ENCODE measurements around the gene KLF3. TPM values are rescaled to one million over a fixed set of nuclear protein-coding genes. Genes with fewer than 3 reads are reported as not detected.

KLF3 gene
- total and polyA plus RNA-seq, 2 of the 4 experiments (the other 2 are of a cell fraction), result 8.2 to 12.6 TPM

DNA sequence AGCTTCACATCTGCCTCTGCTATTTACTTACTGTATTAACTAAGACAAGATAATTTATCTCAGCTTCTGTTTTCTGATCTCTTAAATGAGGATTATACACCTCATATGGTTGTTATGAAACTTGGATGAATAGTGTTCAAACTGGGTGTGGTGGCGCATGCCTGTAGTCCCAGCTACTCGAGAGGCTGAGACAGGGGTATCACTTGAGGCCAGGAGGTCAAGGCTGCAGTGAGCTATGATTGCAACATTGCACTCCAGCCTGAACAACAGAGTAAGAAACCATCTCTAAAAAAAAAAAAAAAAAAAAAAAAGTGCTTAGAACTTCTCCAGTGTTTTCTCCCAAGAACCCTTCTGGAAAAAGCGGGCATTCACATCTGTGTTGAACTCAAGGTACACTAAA, 19.8 kb upstream of the KLF3 start:
- Histone ChIP-seq H3K4me3 (ENCODE audit: insufficient read depth, low read depth, low read length) (no peak overlapping the region), H4K8ac (ENCODE audit: low read depth in 2 of 2, low read length in 2 of 2) (no peak overlapping the region), H2BK120ac (ENCODE audit: low read depth, low read length) (no peak overlapping the region), H4K20me1 (ENCODE audit: insufficient read depth, low read length) (no peaks in the 10 kb centered on the region), H3K79me1 (ENCODE audit: low read depth in 1 of 2, low read length in 2 of 2) (no peaks in the 10 kb centered on the region), H4K5ac (ENCODE audit: low read depth, low read length) (no peak overlapping the region), H3K27me3 (ENCODE audit: control insufficient read depth, insufficient read depth, low read length) (peaks cover 7% of the 10 kb centered on the region; the same call in 1 of the 2 replicates), H4K91ac (ENCODE audit: insufficient read depth, low read depth, low read length) (no peak overlapping the region), H2BK15ac (ENCODE audit: low read depth, low read length) (no peak overlapping the region), H3K14ac (replicated peaks; ENCODE audit: low read depth, low read length) (no peak overlapping the region), H3K56ac (ENCODE audit: extremely low read depth, insufficient read depth, low read length) (no peak overlapping the region), H2AK9ac (replicated peaks; ENCODE audit: low read depth, low read length, poor library complexity) (no peak overlapping the region), H3K18ac (ENCODE audit: low read depth, low read length) (no peak overlapping the region), H3K4me1 (ENCODE audit: control insufficient read depth, insufficient read depth, low read length) (no peaks in the 10 kb centered on the region), H3K23ac (ENCODE audit: low read depth, low read length) (no peak overlapping the region), H3K27ac (ENCODE audit: insufficient read depth, low read length) (no peak overlapping the region), H3K36me3 (ENCODE audit: control insufficient read depth, insufficient read depth, low read length) (no peaks in the 10 kb centered on the region), H2BK20ac (ENCODE audit: low read depth, low read length) (no peak overlapping the region), H3K9me3 (ENCODE audit: control insufficient read depth, insufficient read depth, low read length) (no peaks in the 10 kb centered on the region), H3K9ac (ENCODE audit: low read depth, low read length) (no peak overlapping the region), H3K4ac (ENCODE audit: low read depth, low read length) (no peak overlapping the region), H2AFZ (replicated peaks; ENCODE audit: low read length, poor library complexity) (no peak overlapping the region), H2AK5ac (ENCODE audit: low read depth, low read length) (no peak overlapping the region), H3K4me2 (ENCODE audit: low read depth, low read length) (no peak overlapping the region), H3K9me1 (ENCODE audit: insufficient read depth, low read length) (no peaks in the 10 kb centered on the region), H2BK5ac (ENCODE audit: low read depth, low read length, poor library complexity, severe bottlenecking) (no peak overlapping the region)
- in situ Hi-C loops (cut with MboI; ENCODE audit: low sequenced_read_pairs) (no loop called here), dilution Hi-C loops (cut with HindIII; ENCODE audit: low sequenced_read_pairs, unreplicated experiment) (no loop called here), intact Hi-C loops (cut with micrococcal nuclease) (no loop called here)
- POLR2A ChIA-PET (ENCODE audit: unreplicated experiment), result no interaction called here
- no TSS peak for BruUV-seq (replicated peaks)
- DNase-seq, result no peak
- CTCF ChIA-PET, result interaction anchor here (0.7 kb wide), 1 partner anchor 10 kb away, joined by 5 read pairs; no protein-coding TSS in a partner anchor
- TF ChIP-seq, protein P1, sequence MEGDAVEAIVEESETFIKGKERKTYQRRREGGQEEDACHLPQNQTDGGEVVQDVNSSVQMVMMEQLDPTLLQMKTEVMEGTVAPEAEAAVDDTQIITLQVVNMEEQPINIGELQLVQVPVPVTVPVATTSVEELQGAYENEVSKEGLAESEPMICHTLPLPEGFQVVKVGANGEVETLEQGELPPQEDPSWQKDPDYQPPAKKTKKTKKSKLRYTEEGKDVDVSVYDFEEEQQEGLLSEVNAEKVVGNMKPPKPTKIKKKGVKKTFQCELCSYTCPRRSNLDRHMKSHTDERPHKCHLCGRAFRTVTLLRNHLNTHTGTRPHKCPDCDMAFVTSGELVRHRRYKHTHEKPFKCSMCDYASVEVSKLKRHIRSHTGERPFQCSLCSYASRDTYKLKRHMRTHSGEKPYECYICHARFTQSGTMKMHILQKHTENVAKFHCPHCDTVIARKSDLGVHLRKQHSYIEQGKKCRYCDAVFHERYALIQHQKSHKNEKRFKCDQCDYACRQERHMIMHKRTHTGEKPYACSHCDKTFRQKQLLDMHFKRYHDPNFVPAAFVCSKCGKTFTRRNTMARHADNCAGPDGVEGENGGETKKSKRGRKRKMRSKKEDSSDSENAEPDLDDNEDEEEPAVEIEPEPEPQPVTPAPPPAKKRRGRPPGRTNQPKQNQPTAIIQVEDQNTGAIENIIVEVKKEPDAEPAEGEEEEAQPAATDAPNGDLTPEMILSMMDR (conservative IDR thresholded peaks at IDR 0.05; ENCODE audit: low read depth, low read length), result no peak
- TF ChIP-seq, protein P2, sequence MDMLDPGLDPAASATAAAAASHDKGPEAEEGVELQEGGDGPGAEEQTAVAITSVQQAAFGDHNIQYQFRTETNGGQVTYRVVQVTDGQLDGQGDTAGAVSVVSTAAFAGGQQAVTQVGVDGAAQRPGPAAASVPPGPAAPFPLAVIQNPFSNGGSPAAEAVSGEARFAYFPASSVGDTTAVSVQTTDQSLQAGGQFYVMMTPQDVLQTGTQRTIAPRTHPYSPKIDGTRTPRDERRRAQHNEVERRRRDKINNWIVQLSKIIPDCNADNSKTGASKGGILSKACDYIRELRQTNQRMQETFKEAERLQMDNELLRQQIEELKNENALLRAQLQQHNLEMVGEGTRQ (IDR thresholded peaks at IDR 0.05; ENCODE audit: low read depth, low read length), result no peak
- TF ChIP-seq POLR2A (IDR thresholded peaks at IDR 0.05; ENCODE audit: low read depth, low read length), result no peak
- TF ChIP-seq RFX5 (IDR thresholded peaks at IDR 0.05; ENCODE audit: low read depth, low read length), result no peak
- TF ChIP-seq, protein P3, sequence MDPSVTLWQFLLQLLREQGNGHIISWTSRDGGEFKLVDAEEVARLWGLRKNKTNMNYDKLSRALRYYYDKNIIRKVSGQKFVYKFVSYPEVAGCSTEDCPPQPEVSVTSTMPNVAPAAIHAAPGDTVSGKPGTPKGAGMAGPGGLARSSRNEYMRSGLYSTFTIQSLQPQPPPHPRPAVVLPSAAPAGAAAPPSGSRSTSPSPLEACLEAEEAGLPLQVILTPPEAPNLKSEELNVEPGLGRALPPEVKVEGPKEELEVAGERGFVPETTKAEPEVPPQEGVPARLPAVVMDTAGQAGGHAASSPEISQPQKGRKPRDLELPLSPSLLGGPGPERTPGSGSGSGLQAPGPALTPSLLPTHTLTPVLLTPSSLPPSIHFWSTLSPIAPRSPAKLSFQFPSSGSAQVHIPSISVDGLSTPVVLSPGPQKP (IDR thresholded peaks at IDR 0.05; ENCODE audit: borderline replicate concordance, low read depth, low read length), result no peak
- no peak for TF ChIP-seq MXI1 (IDR thresholded peaks at IDR 0.05; ENCODE audit: borderline replicate concordance, low read depth, low read length)
- TF ChIP-seq NFE2L2 (IDR thresholded peaks at IDR 0.05; ENCODE audit: low read depth, low read length), result no peak
- TF ChIP-seq FOS (IDR thresholded peaks at IDR 0.05; ENCODE audit: low read depth, low read length), result no peak
- no peak for TF ChIP-seq RAD21 (IDR thresholded peaks at IDR 0.05; ENCODE audit: low read length)
- TF ChIP-seq CEBPB (IDR thresholded peaks at IDR 0.05; ENCODE audit: low read depth, low read length), result no peak
- no peak for TF ChIP-seq MAZ (IDR thresholded peaks at IDR 0.05; ENCODE audit: borderline replicate concordance, low read depth, low read length)
- no peak for TF ChIP-seq BHLHE40 (IDR thresholded peaks at IDR 0.05; ENCODE audit: low read depth, low read length)
- no peak for TF ChIP-seq MAFK (IDR thresholded peaks at IDR 0.05; ENCODE audit: low read depth, low read length)
- TF ChIP-seq CHD1 (IDR thresholded peaks at IDR 0.05; ENCODE audit: low read depth, low read length), result no peak
- TF ChIP-seq SMC3 (IDR thresholded peaks at IDR 0.05; ENCODE audit: low read depth, low read length), result no peak
- TF ChIP-seq RCOR1 (IDR thresholded peaks at IDR 0.05; ENCODE audit: insufficient replicate concordance, low read length), result no peak
- WGBS, 2 experiments (ENCODE audit: extremely low coverage in 2 of 2, insufficient read length in 1 of 2), result no CpG with 5 or more reads among the region's 3 CpGs
- ATAC-seq (ENCODE audit: low read depth), result no peak
